Suprapubic skin (tissue), 4 donors: ENCODE results near the gene OSM. TPM values are rescaled to one million over a fixed set of nuclear protein-coding genes. Genes with fewer than 3 reads are reported as not detected.
A peak's percentile ranks its signal among the peaks of the same experiment; 100 is the strongest.

Experiments
- DNase-seq, 2 donors: peaks; one replicate each; pipeline ENCODE4 v3.0.0-alpha.2; 2019; ENCODE audit warnings: low spot score in 2 of 2
- H3K27ac ChIP-seq: fragments of 200-600 bp; sonication (generic); one replicate; pipeline ENCODE4 v1.5.1; 2019
- H3K27me3 ChIP-seq: fragments of 200-600 bp; sonication (generic); one replicate; pipeline ENCODE4 v1.5.1; 2019
- H3K36me3 ChIP-seq: fragments of 200-600 bp; sonication (generic); one replicate; pipeline ENCODE4 v1.5.1; 2019
- H3K4me1 ChIP-seq: fragments of 200-600 bp; sonication (generic); one replicate; pipeline ENCODE4 v1.5.1; 2019
- H3K4me3 ChIP-seq: fragments of 200-600 bp; sonication (generic); one replicate; pipeline ENCODE4 v1.5.1; 2019; ENCODE audit warnings: mild to moderate bottlenecking
- H3K9me3 ChIP-seq: fragments of 200-600 bp; sonication (generic); one replicate; pipeline ENCODE4 v1.5.1; 2019
- EP300 ChIP-seq: sonication (generic); formaldehyde crosslinking; IDR thresholded peaks from one replicate; pipeline ENCODE4 v1.6.1; 2017; ENCODE audit warnings: antibody characterized with exemption
- POLR2A ChIP-seq, 2 donors: fragments of 450-650 bp; IDR thresholded peaks; one replicate each; pipeline ENCODE4 v1.6.1; 2017; ENCODE audit warnings: antibody characterized with exemption in 2 of 2, mild to moderate bottlenecking in 2 of 2, moderate library complexity in 2 of 2
- POLR2AphosphoS5 ChIP-seq, 3 donors: sonication (generic); formaldehyde crosslinking; IDR thresholded peaks; one replicate each; pipeline ENCODE4 v1.6.1; 2017; ENCODE audit warnings: antibody characterized with exemption in 3 of 3
- WGBS: methylation state at CpG from one replicate; pipeline ENCODE4 v1.1.5; 2018; 5-methylcytosine and 5-hydroxymethylcytosine counted together
- total RNA-seq, 4 donors: library from RNA; depleted of rRNA; stranded (reverse); fragments of >200 nt; gene quantifications; one replicate each; pipeline ENCODE4 v1.1.0, GENCODE V29; 2016
- TF ChIP-seq, protein P1 (sequence below), 2 donors: fragments of 200-600 bp in 1 of 2; fragments of 450-650 bp in 1 of 2; sonication (generic) in 1 of 2; IDR thresholded peaks; one replicate each; pipeline ENCODE4 v1.5.1; 2016 to 2019; ENCODE audit warnings: antibody characterized with exemption in 2 of 2, mild to moderate bottlenecking in 1 of 2, moderate library complexity in 1 of 2

OSM gene
- total RNA-seq, 4 donors from 2014 or later = 0.34 TPM; not detected in 3

DNA sequence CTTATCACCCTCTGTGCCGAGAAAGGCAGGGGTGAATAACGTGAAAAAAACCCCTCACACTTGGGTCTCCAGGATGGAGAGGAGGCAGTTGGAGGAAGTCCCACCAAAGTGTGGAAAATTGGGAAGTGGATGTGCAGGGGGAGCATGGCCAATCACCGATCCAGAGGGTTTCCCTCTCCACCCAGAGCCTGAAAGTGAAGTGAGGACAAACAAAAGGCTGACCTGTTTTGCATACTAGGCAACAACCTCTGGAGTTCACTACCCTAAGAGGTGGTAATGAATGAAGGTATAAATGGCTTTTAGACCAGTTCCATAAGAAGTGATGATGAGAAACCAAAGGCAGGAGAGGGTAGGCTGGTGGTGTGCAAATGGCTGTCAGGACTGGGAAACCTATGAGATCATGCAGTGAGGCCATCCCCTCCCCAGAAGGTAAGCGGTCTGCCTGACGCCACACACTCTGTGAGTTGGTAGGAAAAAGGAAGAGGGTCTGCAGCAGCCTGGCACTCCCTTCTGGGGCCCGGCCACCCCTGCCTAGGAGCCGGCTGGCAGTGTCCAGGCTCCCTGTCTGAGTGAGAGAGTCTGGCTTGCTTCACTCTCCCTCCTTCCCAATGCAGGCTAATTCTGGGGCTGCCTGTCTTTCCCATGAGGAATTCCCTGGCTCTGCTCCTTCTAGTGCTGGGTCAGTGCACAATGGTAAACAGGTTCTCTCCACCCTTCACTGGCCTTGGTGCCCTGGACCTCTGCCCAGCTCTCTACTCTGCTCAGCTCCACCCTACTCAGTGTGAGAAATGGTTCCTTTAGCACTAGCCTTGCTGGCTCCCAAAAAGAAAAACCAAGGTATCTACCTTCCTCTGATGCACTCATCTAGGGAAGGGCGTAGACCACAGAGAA is 44.5 kb upstream of the OSM start:
- Histone ChIP-seq H3K9me3 (no peaks in the 10 kb centered on the region), H3K4me1 (peaks cover 98% of the 10 kb centered on the region), H3K27me3 (no peaks in the 10 kb centered on the region), H3K27ac (peak overlapping the region; percentile 87), H3K36me3 (peaks cover 3% of the 10 kb centered on the region), H3K4me3 (peak overlapping the region; percentile 8)
- DNase-seq = peak in 1 of 2 donors; percentile 81
- WGBS = 53% methylated on average over 8 of the region's 8 CpGs
- TF ChIP-seq EP300 (no peak), POLR2A (IDR thresholded peaks at IDR 0.05) (no peak), POLR2AphosphoS5 (IDR thresholded peaks at IDR 0.05) (no peak)
- TF ChIP-seq, protein P1, sequence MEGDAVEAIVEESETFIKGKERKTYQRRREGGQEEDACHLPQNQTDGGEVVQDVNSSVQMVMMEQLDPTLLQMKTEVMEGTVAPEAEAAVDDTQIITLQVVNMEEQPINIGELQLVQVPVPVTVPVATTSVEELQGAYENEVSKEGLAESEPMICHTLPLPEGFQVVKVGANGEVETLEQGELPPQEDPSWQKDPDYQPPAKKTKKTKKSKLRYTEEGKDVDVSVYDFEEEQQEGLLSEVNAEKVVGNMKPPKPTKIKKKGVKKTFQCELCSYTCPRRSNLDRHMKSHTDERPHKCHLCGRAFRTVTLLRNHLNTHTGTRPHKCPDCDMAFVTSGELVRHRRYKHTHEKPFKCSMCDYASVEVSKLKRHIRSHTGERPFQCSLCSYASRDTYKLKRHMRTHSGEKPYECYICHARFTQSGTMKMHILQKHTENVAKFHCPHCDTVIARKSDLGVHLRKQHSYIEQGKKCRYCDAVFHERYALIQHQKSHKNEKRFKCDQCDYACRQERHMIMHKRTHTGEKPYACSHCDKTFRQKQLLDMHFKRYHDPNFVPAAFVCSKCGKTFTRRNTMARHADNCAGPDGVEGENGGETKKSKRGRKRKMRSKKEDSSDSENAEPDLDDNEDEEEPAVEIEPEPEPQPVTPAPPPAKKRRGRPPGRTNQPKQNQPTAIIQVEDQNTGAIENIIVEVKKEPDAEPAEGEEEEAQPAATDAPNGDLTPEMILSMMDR (IDR thresholded peaks at IDR 0.05) = no peak

DNA sequence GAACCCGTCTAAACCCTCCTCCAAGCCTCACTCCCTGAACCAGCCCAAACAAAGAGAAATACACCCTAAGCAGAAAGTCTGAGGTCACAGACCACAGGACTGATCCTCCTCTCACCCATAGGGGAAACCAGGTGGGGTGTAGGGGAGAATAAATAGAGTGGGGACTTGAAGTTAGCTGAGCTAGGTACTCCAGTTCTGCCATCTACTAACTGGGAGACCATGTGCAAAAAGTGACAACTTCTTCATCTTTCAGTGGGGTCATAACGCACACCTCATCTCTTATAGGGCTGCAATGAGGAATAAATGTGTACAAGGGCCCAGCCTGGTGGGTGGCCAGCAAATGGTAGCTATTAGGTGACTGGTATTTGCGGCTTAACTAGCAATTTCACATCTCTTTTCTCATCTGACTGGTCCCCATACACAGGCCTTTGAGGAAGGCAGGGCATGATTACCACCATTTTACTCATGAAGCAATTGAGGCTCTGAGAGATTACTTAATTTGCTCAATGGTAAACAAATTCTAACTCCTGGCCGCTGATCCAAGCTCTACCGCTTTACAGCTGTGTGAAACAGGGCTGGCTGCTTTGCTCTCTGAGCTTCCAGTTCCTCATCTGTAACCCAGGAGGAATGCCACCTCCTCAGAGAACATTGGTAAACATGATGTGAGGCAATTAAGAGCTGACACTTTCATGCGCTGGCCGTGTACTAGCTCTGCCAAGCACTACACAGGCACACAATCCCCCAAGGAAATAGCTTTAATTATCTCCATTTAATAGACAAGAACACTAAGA is 43.5 kb upstream of the OSM start:
- Histone ChIP-seq H3K27ac (peak overlapping the region; percentile 87), H3K4me3 (no peak overlapping the region), H3K36me3 (peaks cover 3% of the 10 kb centered on the region), H3K27me3 (no peaks in the 10 kb centered on the region), H3K4me1 (peaks cover 98% of the 10 kb centered on the region), H3K9me3 (no peaks in the 10 kb centered on the region)
- WGBS = 42% methylated on average over 7 of the region's 7 CpGs
- TF ChIP-seq, protein P1 (IDR thresholded peaks at IDR 0.05) = no peak
- TF ChIP-seq EP300 (no peak), POLR2A (IDR thresholded peaks at IDR 0.05) (no peak), POLR2AphosphoS5 (IDR thresholded peaks at IDR 0.05) (peak in 1 of 3 donors; percentile 64)
- DNase-seq = peak in 1 of 2 donors; percentile 80

DNA sequence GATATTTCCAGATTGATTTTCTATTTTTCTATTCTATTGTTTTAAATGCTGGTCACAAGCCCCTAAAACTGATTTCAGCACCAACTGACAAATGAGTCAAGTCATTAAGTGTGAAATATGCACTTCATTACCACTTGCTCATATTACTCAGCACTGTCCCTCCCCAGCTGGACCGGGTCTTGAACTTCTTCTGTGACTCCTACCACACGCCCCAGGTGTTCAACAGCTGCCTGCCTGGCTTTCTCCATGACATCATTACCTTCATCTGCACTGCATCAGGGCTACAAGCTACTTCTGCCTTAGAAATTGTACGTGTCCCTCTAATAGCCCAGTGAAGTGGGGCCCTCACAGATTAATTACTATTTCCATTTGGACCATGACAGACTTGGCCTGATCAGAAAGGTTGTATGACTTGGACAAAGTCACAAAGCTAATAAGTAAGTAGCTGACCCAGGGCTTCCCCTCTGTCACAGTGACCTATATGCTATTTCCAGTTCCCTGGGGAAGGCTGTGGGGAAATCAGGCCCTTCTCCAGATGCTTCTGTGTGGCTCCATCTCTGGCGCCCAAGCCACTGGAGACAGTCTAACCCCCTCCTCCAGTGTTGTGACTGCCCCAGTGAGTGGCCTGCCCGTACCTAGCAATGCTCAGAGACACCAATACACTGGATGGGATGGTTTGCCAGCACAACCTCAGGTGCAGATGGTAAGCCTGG is 42.0 kb upstream of the OSM start:
- peak overlapping the region; percentile 87 for H3K27ac ChIP-seq
- 49% methylated on average over 5 of the region's 5 CpGs for WGBS
- H3K27me3 ChIP-seq = no peaks in the 10 kb centered on the region
- no peaks in the 10 kb centered on the region for H3K36me3 ChIP-seq
- DNase-seq = no peak
- peaks cover 98% of the 10 kb centered on the region for H3K4me1 ChIP-seq
- no peaks in the 10 kb centered on the region for H3K9me3 ChIP-seq
- TF ChIP-seq POLR2A (IDR thresholded peaks at IDR 0.05) = no peak
- no peak for TF ChIP-seq EP300
- no peak for TF ChIP-seq POLR2AphosphoS5 (IDR thresholded peaks at IDR 0.05)
- TF ChIP-seq, protein P1 (IDR thresholded peaks at IDR 0.05) = no peak
- H3K4me3 ChIP-seq = no peak overlapping the region

DNA sequence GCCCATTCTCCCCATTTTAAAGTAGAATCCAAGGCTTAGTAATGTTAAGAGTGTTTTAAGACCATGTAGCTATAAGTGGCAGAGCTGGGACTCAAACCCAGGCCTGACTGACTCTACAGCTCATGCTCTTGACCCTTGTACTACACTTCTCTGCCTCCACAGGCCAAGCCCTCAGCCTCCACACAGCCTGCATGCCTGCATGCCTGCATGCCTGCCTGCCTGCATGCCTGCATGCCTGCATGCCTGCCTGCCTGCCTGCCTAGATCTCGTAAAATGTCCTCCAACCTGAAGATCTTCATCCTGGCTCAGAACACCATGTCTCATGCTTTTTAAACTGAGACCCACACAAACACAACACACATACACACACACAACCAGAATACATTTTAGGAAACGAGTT is 41.4 kb upstream of the OSM start:
- H3K27me3 ChIP-seq = no peaks in the 10 kb centered on the region
- 75% methylated on average over 2 of the region's 2 CpGs for WGBS

More for the DNA sequence above, 41.4 kb upstream of the OSM start:
- peaks cover 100% of the 10 kb centered on the region for H3K4me1 ChIP-seq
- H3K9me3 ChIP-seq = no peaks in the 10 kb centered on the region
- peak overlapping the region; percentile 87 for H3K27ac ChIP-seq
- H3K36me3 ChIP-seq = no peaks in the 10 kb centered on the region
- TF ChIP-seq POLR2AphosphoS5 (IDR thresholded peaks at IDR 0.05) (no peak), EP300 (no peak), POLR2A (IDR thresholded peaks at IDR 0.05) (no peak)
- TF ChIP-seq, protein P1 (IDR thresholded peaks at IDR 0.05) = no peak
- H3K4me3 ChIP-seq = no peak overlapping the region
- DNase-seq = no peak
